HG03521 (cell line): ENCODE results near the gene FDPS.

Source experiments
- ATAC-seq: cut with Tn5 transposase; IDR thresholded peaks from one replicate; pipeline ENCODE4 v1.9.1; 2021; ENCODE audit warnings: mild to moderate bottlenecking, moderate library complexity; ENCODE audit not compliant: unreplicated experiment

The FDPS gene

DNA sequence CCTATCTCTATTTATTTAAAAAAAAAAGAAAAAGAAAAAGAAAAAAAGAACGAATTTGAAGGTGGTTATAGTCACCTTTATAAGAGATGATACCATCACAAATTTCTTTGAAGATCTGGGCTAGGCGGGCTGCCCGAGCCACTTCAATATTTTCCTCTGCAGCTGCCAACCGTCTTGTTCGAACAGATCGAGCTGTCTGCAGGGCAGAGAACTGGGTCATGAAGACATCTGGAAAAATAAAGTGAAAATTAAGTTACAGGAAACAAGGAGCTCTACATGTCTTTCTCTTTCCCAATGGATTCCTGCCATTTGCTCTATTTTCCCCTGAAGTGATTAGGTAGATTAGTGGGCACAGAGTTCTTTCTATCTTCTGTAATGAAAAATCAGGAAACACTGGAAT lies 44.0 kb downstream of the FDPS start:
- no peak for ATAC-seq

- no peak for ATAC-seq
These were observed 51.4 kb downstream of the FDPS start for GRCh38 chr1:155360051-155360450.
